ENCODE measurements around the gene ANAPC2.

Gene ANAPC2

DNA sequence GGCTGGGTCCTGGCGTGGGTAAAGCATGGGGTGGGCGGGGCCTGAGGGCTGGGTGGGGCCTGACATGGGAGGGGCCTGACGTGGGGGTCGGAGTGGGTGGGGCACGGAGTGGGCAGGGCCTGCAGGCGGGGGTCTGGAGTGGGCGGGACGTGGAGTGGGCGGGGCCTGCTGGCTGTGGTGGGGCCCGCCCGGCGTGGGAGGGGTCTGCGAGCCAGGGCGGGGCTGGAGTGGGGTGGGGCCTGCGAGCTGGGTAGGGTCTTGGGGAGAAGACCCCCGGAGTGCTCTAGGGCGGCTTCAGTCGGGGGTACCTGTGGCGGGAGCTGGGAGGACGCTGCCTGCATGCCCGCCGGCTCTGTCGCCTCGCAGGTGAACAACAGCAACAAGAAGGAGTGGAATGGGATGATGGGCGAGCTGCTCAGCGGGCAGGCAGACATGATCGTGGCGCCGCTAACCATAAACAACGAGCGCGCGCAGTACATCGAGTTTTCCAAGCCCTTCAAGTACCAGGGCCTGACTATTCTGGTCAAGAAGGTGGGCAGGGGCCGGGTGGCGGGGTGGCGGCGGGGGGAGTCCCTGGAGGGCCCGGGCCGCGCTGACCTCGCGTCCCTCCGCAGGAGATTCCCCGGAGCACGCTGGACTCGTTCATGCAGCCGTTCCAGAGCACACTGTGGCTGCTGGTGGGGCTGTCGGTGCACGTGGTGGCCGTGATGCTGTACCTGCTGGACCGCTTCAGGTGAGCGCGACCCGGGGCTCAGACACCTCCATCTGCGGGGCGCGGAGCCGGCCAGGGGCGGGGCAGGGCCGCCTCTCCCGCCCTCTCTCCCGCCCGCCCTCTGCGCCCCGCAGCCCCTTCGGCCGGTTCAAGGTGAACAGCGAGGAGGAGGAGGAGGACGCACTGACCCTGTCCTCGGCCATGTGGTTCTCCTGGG, 26.5 kb downstream of the ANAPC2 start:
- DNase-seq = no peak

- no peak for DNase-seq
Measured at GRCh38 chr9:137160716-137161557, 27.4 kb downstream of the ANAPC2 start.

GRCh38 chr9:137160054-137160425, 28.3 kb downstream of the ANAPC2 start:
- DNase-seq = no peak

GRCh38 chr9:137159105-137160053, 29.0 kb downstream of the ANAPC2 start:
- DNase-seq = no peak

DNA sequence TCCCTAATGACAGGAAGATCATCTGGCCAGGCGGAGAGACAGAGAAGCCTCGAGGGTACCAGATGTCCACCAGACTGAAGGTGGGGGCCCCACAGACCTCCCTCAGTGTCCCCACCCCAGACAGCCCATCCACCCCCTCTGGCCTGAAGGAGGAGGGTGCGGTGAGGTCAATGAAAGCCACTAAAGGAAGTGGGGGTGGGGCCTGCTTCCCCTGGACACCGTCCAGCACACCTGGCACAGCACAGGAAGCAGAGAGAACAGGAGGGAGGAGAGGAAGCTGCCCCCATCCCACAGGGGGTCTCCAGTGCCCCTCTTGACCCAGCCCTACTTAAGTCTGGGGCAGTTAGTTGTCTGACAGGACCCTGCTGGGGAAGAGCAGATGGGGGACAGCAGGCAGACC, 29.7 kb downstream of the ANAPC2 start:
- no peak for DNase-seq

GRCh38 chr9:137157618-137158415, 30.5 kb downstream of the ANAPC2 start:
- DNase-seq = no peak

- peak; percentile 66 to 85 for DNase-seq
Measured at GRCh38 chr9:137156567-137157375, 31.6 kb downstream of the ANAPC2 start.

DNA sequence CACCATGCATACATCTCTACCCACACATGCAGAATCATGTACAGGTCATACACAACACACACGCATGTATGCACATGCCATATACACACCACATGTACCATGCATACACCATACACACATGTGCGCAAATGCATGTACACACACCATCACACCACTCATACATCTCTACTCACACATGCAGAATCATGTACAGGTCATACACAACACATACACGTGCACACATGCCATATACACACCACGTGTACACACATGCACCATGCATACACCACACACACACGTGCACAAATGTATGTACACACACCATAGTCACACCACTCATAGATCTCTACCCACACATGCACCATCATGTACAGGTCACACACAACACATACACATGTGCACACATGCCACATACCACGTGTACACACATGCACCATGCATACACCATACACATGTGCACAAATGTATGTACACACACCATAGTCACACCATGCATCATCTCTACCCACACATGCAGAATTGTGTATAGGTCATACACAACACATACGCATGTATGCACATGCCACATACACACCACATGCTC, 35.4 kb downstream of the ANAPC2 start:
- DNase-seq = no peak

GRCh38 chr9:137150617-137151457, 37.5 kb downstream of the ANAPC2 start:
- peak; percentile 40 to 58 for DNase-seq

GRCh38 chr9:137149942-137150616, 38.3 kb downstream of the ANAPC2 start:
- DNase-seq = no peak

DNA sequence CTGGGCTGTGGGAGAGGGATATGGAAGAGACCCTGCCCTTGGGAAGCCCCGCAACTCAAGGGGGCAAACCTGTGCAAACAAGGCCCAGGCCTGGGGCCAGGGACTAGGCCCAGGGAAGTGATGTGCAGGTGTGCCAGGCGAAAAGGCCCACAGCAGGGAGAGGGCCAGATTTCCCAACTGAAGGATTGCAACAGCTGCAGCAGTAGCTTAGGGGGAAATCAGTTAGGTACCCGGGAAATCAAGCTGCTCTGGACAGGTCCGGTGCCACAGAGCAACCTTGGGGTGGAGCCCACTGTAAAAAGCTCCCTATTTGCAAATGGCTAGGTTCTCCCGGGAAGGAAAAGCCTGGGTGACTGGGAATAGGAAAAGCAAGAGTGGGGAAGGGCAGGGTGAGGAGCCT, 39.0 kb downstream of the ANAPC2 start:
- no peak for DNase-seq

GRCh38 chr9:137148661-137149060, 39.7 kb downstream of the ANAPC2 start:
- no peak for DNase-seq

- no peak for DNase-seq
Measured at GRCh38 chr9:137148242-137148641, 40.1 kb downstream of the ANAPC2 start.

- DNase-seq = no peak
Measured at GRCh38 chr9:137147793-137148160, 40.6 kb downstream of the ANAPC2 start.

GRCh38 chr9:137147091-137147792, 41.1 kb downstream of the ANAPC2 start:
- no peak for DNase-seq

- no peak for DNase-seq
Measured at GRCh38 chr9:137146527-137146918, 41.8 kb downstream of the ANAPC2 start.

DNA sequence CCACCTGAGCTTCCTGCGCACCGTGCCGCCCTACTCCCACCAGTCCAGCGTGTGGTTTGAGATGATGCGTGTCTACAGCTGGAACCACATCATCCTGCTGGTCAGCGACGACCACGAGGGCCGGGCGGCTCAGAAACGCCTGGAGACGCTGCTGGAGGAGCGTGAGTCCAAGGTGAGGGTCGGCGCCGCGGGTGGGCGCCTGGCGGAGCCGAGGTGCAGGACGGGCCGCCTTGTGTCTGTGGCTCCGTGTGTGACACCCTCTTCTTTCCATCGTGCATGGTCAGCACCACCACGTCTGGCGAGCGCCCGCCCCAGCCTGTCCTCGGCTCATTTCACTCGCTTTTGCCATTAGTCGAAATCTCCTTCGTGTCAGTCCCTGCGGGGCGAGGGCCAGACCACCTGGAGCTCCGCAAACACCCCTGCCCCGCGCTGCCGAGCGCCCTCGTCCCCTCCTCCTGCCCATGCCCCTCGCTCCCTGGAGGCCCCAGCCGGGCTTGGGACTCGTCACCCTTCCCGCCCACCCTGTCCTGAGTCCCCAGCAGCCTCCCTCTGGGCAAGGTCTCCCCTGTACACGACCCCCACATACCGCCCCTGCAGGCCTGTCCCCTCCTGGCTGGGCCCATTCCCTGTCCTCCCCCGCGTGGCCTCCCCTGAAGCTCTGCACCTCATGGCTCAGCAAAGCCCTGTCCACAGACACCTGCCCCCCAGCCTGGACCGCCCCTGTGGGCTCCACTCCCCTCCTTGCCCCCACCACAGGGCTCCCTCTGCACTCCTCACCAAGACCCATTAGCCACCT, 42.4 kb downstream of the ANAPC2 start:
- DNase-seq = no peak

Data from inflammatory macrophage (primary cell).